GM12864 (cell line): ENCODE data around the gene CDC14B.

Experiments used
- DNase-seq: peaks from one replicate; pipeline ENCODE4 v3.0.0-alpha.2; 2011; ENCODE audit warnings: low read depth
- H3K4me3 ChIP-seq: 2 replicates; pipeline ENCODE4 v1.5.1; 2011; ENCODE audit warnings: mild to moderate bottlenecking, low read depth, low read length, control low read depth
- CTCF ChIP-seq: IDR thresholded peaks from 2 replicates; pipeline ENCODE4 v1.5.1; 2011; ENCODE audit warnings: low read depth, mild to moderate bottlenecking, moderate library complexity, low read length, control low read depth, inconsistent platforms; ENCODE audit errors: missing control alignments

The CDC14B gene

GRCh38 chr9:96476591-96476990, 143.1 kb downstream of the CDC14B start:
- H3K4me3 ChIP-seq: no peak overlapping the region
- DNase-seq: no peak
- TF ChIP-seq CTCF: no peak

GRCh38 chr9:96476013-96476412, 143.6 kb downstream of the CDC14B start:
- no peak for TF ChIP-seq CTCF
- H3K4me3 ChIP-seq: no peak overlapping the region
- no peak for DNase-seq

GRCh38 chr9:96467784-96468183, 151.9 kb downstream of the CDC14B start:
- no peak overlapping the region for H3K4me3 ChIP-seq
- TF ChIP-seq CTCF: no peak
- DNase-seq: no peak

GRCh38 chr9:96464426-96464825, 155.2 kb downstream of the CDC14B start:
- no peak overlapping the region for H3K4me3 ChIP-seq
- TF ChIP-seq CTCF: no peak
- DNase-seq: no peak

GRCh38 chr9:96462541-96462940, 157.1 kb downstream of the CDC14B start:
- no peak for TF ChIP-seq CTCF
- DNase-seq: no peak
- H3K4me3 ChIP-seq: no peak overlapping the region

GRCh38 chr9:96461336-96461735, 158.3 kb downstream of the CDC14B start:
- no peak overlapping the region for H3K4me3 ChIP-seq
- no peak for TF ChIP-seq CTCF
- DNase-seq: no peak

GRCh38 chr9:96460882-96461281, 158.8 kb downstream of the CDC14B start:
- no peak for DNase-seq
- no peak for TF ChIP-seq CTCF
- H3K4me3 ChIP-seq: no peak overlapping the region
